ENCODE results near the gene BFSP2. TPM values are rescaled to one million over a fixed set of nuclear protein-coding genes. Genes with fewer than 3 reads are reported as not detected.

The BFSP2 gene
- polyA plus RNA-seq, 1 experiment = not detected

GRCh38 chr3:133474251-133474801 is 74.5 kb downstream of the BFSP2 start:
- no peaks in the 10 kb centered on the region; the same call in 1 of the 2 replicates for H3K9me3 ChIP-seq (ENCODE audit: control insufficient read depth, insufficient read depth, low read length)
- POLR2A ChIA-PET = interaction anchor here (0.6 to 1.7 kb wide), 6 partner anchors 11 to 105 kb away, joined by 3 to 7 read pairs (median 4); partner anchors contain the start of gene CDV3
- H3K27me3 ChIP-seq (ENCODE audit: control insufficient read depth, insufficient read depth, low read length) = no peaks in the 10 kb centered on the region
- H3K4me3 ChIP-seq (ENCODE audit: low read depth, low read length) = no peak overlapping the region
- H3K27ac ChIP-seq (ENCODE audit: low read depth, low read length) = peak overlapping the region; percentile 75
- no peak for TF ChIP-seq CTCF (IDR thresholded peaks at IDR 0.05; ENCODE audit: low read depth, low read length)
- DNase-seq (ENCODE audit: low read depth, low spot score) = peak; percentile 83
- CTCF ChIA-PET = interaction anchor here (0.7 to 2.6 kb wide), 10 partner anchors 10 to 748 kb away, joined by 3 to 17 read pairs (median 4); no protein-coding TSS in a partner anchor

GRCh38 chr3:133474817-133475216 is 75.0 kb downstream of the BFSP2 start:
- POLR2A ChIA-PET = interaction anchor here (0.6 to 1.7 kb wide), 6 partner anchors 11 to 104 kb away, joined by 3 to 7 read pairs (median 4); partner anchors contain the start of gene CDV3

GRCh38 chr3:133475245-133476010 is 75.6 kb downstream of the BFSP2 start:
- peak overlapping the region; percentile 75 for H3K27ac ChIP-seq (ENCODE audit: low read depth, low read length)
- H3K27me3 ChIP-seq (ENCODE audit: control insufficient read depth, insufficient read depth, low read length) = no peaks in the 10 kb centered on the region
- no peaks in the 10 kb centered on the region; the same call in 1 of the 2 replicates for H3K9me3 ChIP-seq (ENCODE audit: control insufficient read depth, insufficient read depth, low read length)
- no peak for TF ChIP-seq CTCF (IDR thresholded peaks at IDR 0.05; ENCODE audit: low read depth, low read length)
- no peak overlapping the region for H3K4me3 ChIP-seq (ENCODE audit: low read depth, low read length)
- DNase-seq (ENCODE audit: low read depth, low spot score) = no peak
- ChIA-PET CTCF (interaction anchor here (1.1 to 2.6 kb wide), 4 partner anchors 26 to 749 kb away, joined by 3 to 17 read pairs (median 4); no protein-coding TSS in a partner anchor), POLR2A (interaction anchor here (0.6 to 1.7 kb wide), 6 partner anchors 12 to 104 kb away, joined by 3 to 7 read pairs (median 4); partner anchors contain the start of gene CDV3)

More at GRCh38 chr3:133474817-133475216, 75.0 kb downstream of the BFSP2 start:
- no peaks in the 10 kb centered on the region; the same call in 1 of the 2 replicates for H3K9me3 ChIP-seq (ENCODE audit: control insufficient read depth, insufficient read depth, low read length)
- no peak for TF ChIP-seq CTCF (IDR thresholded peaks at IDR 0.05; ENCODE audit: low read depth, low read length)
- H3K27me3 ChIP-seq (ENCODE audit: control insufficient read depth, insufficient read depth, low read length) = no peaks in the 10 kb centered on the region
- CTCF ChIA-PET = interaction anchor here (0.9 to 2.6 kb wide), 6 partner anchors 14 to 749 kb away, joined by 3 to 17 read pairs (median 4); no protein-coding TSS in a partner anchor
- H3K27ac ChIP-seq (ENCODE audit: low read depth, low read length) = peak overlapping the region; percentile 75
- no peak overlapping the region for H3K4me3 ChIP-seq (ENCODE audit: low read depth, low read length)
- no peak for DNase-seq (ENCODE audit: low read depth, low spot score)

- ChIA-PET POLR2A (no interaction called here), CTCF (no interaction called here)
Observed at GRCh38 chr3:133476971-133477375, 77.1 kb downstream of the BFSP2 start.

More at GRCh38 chr3:133476971-133477375, 77.1 kb downstream of the BFSP2 start:
- Histone ChIP-seq H3K4me3 (ENCODE audit: low read depth, low read length) (no peak overlapping the region), H3K27ac (ENCODE audit: low read depth, low read length) (no peak overlapping the region), H3K9me3 (ENCODE audit: control insufficient read depth, insufficient read depth, low read length) (no peaks in the 10 kb centered on the region; the same call in 1 of the 2 replicates), H3K27me3 (ENCODE audit: control insufficient read depth, insufficient read depth, low read length) (no peaks in the 10 kb centered on the region)
- DNase-seq (ENCODE audit: low read depth, low spot score) = no peak
- TF ChIP-seq CTCF (IDR thresholded peaks at IDR 0.05; ENCODE audit: low read depth, low read length) = no peak

Data from AG04450 (cell line).